ENCODE results near the gene GRM2.

GRM2 gene

DNA sequence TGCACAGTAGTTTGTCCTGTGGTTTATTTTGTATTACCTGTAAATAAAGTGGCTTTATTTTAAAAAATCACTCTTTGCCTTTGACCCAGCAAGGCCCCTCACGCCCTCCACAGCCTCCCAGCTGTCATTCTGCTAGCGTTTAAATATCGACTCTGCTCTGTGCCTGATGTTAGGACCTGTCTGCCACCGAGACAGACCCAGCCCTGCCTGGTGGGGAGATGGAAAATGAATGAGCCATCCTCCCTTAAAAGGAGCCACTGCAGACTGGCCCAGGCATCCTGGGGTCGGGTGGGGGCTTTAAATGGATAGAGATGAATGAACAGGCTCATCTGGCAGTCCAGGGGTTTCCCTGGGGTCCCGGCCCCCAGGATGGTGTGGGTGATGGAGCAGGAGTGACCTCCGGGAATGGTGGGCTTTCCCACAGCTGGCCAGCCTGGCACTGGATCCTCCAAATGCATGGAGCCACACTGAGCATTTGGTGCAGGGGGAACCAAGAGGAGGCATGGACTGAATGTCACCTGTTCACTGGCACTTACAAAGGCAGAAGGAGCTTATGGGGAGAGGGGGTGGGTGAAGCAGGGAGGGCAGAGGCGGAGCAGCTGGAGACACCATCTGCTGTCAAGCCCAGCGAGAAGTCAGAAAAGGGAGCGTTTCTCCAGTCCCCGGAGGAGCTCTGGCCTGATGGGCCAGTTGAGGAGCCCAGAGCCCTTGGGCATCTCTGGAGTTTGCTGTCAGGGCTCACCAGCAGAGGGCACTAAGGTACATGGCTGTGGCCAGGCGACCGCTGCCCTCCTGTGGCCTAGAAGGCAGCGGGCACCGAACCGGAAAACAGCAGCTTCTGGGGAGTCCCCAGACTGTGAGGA is 11.9 kb downstream of the GRM2 start:
- peak; percentile 89 for TF ChIP-seq CTCF (conservative IDR thresholded peaks at IDR 0.05)
- no peak overlapping the region for H3K27ac ChIP-seq

GRCh38 chr3:51719410-51720025 is 12.7 kb downstream of the GRM2 start:
- peak; percentile 5 for TF ChIP-seq CTCF (conservative IDR thresholded peaks at IDR 0.05)
- H3K27ac ChIP-seq: no peak overlapping the region

DNA sequence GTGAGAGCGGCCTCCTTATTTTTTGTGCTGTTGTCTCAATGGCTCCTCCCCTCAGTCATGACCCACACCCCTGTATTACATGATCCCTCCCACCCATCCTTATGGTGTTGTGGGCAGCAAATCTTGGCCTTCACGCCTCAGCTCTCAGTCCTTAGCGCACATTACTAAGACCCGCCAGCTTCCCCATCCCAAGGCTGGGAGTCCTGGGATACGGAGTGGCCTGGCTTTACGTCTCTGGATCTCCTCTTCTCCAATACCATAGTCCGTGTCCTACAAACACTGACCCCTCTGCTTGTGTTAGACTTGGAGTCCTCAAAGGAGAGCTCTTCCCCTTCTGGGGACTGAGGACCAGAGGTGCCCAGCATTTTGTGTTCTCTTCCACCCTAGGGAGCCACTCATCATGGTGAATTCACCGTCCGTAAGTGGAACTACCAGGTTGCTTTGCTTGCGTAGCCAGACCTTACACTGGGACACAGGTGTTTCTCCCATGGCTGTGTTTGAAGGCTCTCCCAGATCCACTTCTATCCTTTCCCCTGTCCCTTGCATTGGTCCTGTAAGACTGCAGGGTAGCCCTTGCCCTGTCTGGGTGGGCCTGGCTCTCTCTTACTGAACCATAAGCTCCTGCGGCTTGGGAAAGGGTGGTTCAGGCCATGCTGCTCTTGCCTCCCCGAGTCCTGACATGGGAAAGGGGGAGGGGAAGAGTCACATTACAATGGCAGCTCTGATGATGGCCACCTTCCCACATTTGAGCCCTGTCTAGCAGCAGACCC is 13.6 kb downstream of the GRM2 start:
- no peak for TF ChIP-seq CTCF (conservative IDR thresholded peaks at IDR 0.05)
- no peak overlapping the region for H3K27ac ChIP-seq

- no peak for TF ChIP-seq CTCF (conservative IDR thresholded peaks at IDR 0.05)
- H3K27ac ChIP-seq: no peak overlapping the region
Observed at GRCh38 chr3:51721062-51721745, 14.3 kb downstream of the GRM2 start.

- TF ChIP-seq CTCF (conservative IDR thresholded peaks at IDR 0.05): no peak
Observed at GRCh38 chr3:51722362-51722761, 15.5 kb downstream of the GRM2 start.

GRCh38 chr3:51727500-51727899 is 20.6 kb downstream of the GRM2 start:
- no peak for TF ChIP-seq CTCF (conservative IDR thresholded peaks at IDR 0.05)
- H3K27ac ChIP-seq: no peak overlapping the region

More at GRCh38 chr3:51722362-51722761, 15.5 kb downstream of the GRM2 start:
- H3K27ac ChIP-seq: no peak overlapping the region
